ENCODE data around the gene SLC30A3.
A peak's percentile ranks its signal among the peaks of the same experiment; 100 is the strongest.

Gene SLC30A3

DNA sequence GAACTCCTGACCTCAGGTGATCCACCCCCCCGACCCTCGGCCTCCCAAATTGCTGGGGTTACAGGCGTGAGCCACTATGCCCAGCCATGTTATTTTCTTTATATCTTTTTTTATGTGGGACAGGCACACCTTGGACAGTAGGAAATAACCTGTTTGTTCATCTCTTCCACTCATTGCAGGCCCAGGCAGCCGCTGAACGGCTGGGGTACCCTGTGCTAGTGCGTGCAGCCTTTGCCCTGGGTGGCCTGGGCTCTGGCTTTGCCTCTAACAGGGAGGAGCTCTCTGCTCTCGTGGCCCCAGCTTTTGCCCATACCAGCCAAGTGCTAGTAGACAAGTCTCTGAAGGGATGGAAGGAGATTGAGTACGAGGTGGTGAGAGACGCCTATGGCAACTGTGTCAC lies 37.3 kb downstream of the SLC30A3 start:
- DNase-seq, result no peak

- no peak for DNase-seq
Observed at GRCh38 chr2:27223416-27223815, 39.4 kb downstream of the SLC30A3 start.

DNA sequence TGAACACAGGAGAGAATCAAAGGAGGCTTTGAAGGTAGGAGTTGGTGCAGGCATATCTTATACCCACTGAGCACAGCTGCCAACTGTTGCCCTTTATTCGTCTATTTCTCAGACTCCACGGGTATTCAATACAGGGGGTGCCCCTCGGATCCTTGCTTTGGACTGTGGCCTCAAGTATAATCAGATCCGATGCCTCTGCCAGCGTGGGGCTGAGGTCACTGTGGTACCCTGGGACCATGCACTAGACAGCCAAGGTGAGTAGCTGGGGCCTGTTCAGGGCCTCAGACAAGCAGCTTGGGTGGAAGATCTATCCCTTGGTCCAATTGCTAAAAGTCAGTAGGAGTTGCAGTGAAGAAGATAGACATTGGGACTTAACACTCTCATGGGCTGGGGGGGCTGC lies 40.4 kb downstream of the SLC30A3 start:
- DNase-seq, result no peak

GRCh38 chr2:27221166-27221565 lies 41.7 kb downstream of the SLC30A3 start:
- DNase-seq, result no peak

- DNase-seq, result no peak
Observed at GRCh38 chr2:27220091-27220490, 42.8 kb downstream of the SLC30A3 start.

DNA sequence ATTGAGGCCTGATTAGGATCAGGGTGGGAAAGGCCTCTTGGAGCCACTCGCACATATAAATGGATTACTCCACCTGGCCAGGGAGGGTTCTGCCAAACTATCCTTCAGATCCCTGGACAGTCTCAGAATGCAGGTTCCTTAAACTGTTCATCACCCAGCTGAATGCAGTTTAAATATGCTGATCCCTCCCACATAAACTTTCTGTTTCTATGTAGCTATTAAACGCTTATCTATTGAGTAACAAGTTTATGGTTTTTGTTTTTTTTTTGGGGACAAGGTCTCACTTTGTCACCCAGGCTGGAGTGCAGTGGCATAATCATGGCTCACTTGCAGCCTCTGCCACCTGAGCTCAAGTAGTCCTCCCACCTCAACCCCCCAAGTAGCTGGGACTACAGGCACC lies 43.8 kb downstream of the SLC30A3 start:
- no peak for DNase-seq

- DNase-seq, result no peak
Observed at GRCh38 chr2:27218614-27219013, 44.2 kb downstream of the SLC30A3 start.

DNA sequence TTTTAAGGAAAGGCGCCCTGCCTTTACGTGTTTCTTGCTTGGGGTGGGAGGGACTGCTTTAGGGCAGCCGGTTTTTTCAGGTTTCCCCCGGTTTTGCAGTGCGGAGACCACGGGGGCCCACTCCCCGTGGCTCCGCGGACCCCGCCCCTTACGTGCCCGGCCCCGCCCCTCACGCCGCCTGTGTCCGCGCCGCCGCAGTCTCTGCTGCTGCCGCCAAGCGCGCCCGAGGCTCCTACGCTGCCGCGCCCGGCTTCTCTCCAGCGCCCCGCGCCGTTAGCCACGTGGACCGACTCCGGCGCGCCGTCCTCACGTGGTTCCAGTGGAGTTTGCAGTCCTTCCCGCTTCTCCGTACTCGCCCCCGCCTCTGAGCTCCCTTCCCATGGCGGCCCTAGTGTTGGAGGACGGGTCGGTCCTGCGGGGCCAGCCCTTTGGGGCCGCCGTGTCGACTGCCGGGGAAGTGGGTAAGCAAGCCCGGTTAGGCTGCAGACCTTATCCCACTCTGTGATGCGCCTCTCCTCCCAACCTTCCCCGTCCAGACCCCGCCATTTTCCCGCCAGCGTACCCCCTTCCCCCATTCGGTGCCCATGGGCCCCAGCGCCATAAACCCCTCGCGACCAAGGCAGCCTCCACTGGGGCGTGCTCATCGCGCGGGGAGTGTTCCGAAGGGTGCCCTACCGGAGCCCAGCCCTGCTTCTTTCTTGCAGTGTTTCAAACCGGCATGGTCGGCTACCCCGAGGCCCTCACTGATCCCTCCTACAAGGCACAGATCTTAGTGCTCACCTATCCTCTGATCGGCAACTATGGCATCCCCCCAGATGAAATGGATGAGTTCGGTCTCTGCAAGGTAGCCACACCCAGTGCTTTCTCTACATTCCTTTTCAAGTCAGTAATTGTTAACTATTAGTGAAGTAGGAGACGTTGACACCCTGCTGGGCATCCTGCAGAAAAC lies 45.4 kb downstream of the SLC30A3 start, which contains the start of gene CAD:
TSS of gene CAD (plus strand) at position 197 of the 949 bp plus-strand sequence. CDS start at position 380, 183 bp downstream.
- DNase-seq, result peak; percentile 24 to 79

- DNase-seq, result no peak
Observed at GRCh38 chr2:27216416-27217137, 46.3 kb downstream of the SLC30A3 start.

DNA sequence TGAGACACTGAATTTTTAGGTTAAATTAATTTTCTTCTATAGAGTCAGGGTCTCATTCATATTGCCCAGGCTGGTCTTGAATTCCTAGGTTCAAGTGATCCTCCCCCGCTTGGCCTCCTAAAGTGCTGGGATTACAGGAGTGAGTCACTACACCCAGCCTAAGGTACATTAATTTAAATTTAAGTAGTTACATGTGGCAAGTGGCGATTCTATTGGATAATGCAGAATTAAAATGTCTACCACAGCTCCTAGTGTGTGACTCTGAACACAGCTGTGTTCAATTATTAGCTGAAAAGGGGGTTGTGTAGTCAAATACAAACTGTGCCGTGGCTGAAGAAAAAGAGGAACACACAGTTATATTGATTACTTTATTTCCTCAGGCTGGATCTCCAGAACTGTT lies 47.9 kb downstream of the SLC30A3 start:
- no peak for DNase-seq

GRCh38 chr2:27212626-27213471 lies 50.0 kb downstream of the SLC30A3 start:
- peak in 1 of 2 experiments; percentile 57 for DNase-seq

- peak; percentile 80 to 87 for DNase-seq
Observed at GRCh38 chr2:27211943-27212625, 50.8 kb downstream of the SLC30A3 start, which contains the start of the genes ATRAID and SLC5A6. TSS of gene ATRAID (plus strand) at chr2:27212041. CDS start at chr2:27212369, 328 bp downstream. TSS of gene SLC5A6 (minus strand) at chr2:27212268. CDS start at chr2:27207650, 4,618 bp downstream.

GRCh38 chr2:27211241-27211942 lies 51.5 kb downstream of the SLC30A3 start:
- DNase-seq, result peak in 1 of 2 experiments; percentile 44

GRCh38 chr2:27209621-27210401 lies 53.0 kb downstream of the SLC30A3 start:
- no peak for DNase-seq

DNA sequence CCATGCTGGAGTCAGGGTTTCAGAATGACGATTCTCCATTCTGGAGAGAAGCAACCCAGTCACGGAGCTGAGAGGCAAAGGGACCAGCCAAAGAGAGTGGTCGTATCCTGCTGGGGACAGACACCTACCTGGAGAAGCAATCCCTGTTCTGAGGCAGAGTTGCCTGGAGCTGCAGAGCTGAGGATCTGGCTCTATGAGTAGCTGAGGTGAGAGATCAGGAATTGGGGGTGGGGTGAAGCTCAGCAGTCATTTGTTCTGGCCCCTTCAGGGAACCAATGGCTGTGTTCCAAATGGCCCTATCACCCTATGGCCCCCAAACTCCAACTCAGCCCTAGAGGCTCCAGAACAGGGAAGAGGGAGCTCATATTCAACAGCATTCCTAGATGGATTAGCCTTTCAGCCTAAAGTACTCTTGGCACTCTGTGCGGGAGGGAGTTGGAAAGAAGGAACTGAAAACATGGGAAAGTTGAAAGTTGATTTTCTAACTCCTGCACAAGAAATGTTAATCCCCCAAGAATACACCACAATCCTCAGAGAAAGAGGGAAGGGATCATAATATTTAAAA lies 54.3 kb downstream of the SLC30A3 start:
- no peak for DNase-seq

DNA sequence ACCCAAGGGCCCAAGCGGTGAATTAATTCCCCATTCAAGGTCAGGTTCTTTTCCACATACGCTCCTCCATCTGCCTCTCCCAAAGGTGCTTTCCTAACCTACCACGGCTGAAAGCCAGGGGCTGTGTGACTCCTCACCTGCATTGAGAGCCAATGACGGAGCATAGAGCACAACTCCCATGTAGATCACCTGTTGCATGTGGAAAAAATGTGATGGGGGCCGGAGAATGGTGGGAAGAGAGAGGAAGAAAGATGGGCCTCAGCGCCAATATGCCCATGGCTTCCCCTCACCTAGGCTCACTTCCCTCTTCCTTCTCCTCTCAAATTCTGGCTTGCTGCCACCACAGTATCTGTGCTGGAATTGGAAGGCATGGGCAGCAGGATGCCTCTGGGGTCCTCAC lies 56.5 kb downstream of the SLC30A3 start:
- DNase-seq, result no peak

- DNase-seq, result no peak
Observed at GRCh38 chr2:27205206-27205605, 57.6 kb downstream of the SLC30A3 start.

DNA sequence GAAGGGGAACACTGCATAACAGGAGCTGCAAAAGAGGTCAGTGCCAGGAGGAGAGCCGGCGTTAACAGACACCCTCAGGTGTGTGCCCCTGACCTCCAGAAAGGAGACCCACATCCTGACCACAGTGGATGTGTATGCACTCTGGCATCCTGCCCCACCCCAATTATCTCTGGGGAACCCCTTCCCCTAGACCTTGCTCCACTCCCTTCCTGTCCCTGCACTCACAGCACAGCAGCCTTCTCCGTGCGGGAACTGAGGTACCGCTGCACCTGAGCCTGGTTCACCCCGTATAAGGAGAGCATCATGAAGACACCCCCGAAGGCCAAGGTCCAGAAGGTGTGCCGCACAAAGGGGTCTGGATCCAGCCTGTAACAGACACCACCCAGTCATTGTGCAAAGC lies 58.3 kb downstream of the SLC30A3 start:
- DNase-seq, result no peak

DNA sequence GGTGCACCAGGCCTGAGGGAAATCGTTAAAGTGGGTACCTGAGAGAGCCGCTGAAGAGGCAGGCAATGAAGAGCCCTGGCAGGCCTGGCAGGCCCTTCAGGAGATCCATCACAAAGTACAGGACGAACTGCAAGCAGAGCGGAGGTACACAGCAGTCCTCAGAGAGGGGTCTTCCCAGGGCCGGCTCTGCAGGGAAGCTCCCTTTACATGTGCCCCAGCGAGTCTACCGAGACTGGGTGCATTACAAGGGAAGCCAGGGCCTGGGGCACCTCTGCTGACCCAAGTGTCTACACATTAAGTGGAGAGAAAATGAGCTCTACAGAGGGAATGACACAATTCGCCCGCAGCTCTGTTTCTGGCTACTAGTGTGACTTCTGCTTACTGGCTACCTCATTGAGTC lies 59.1 kb downstream of the SLC30A3 start:
- no peak for DNase-seq
